ENCODE data around the gene RPL21.
A peak's percentile ranks its signal among the peaks of the same experiment; 100 is the strongest.
"Not testable (repeated sequence)": the region's sequence is repeated elsewhere in the genome, so short reads cannot be mapped to it uniquely, and the experiment has no call there.

Gene RPL21

GRCh38 chr13:27270594-27271520, 19.5 kb downstream of the RPL21 start, which contains the start of gene RASL11A:
RASL11A (plus strand) TSS chr13:27270830; CDS start chr13:27270945, 115 bp downstream.
- H3K9me3 Mint-ChIP-seq: no peaks in the 10 kb centered on the region
- peaks cover 6% of the 10 kb centered on the region for H3K36me3 Mint-ChIP-seq
- peak; percentile 93 for ATAC-seq
- peak within 1 kb of the TSS; percentile 96 for H3K4me3 Mint-ChIP-seq
- no peaks in the 10 kb centered on the region for H3K27me3 Mint-ChIP-seq
- peaks cover 32% of the 10 kb centered on the region for H3K4me1 Mint-ChIP-seq
- peak within 1 kb of the TSS; percentile 79 for H3K27ac Mint-ChIP-seq

GRCh38 chr13:27271570-27272096, 20.3 kb downstream of the RPL21 start:
- peak overlapping the region; percentile 79 for H3K27ac Mint-ChIP-seq
- no peaks in the 10 kb centered on the region for H3K36me3 Mint-ChIP-seq
- no peaks in the 10 kb centered on the region for H3K27me3 Mint-ChIP-seq
- H3K9me3 Mint-ChIP-seq: no peaks in the 10 kb centered on the region
- ATAC-seq: no peak
- H3K4me3 Mint-ChIP-seq: peak overlapping the region; percentile 96
- peaks cover 25% of the 10 kb centered on the region for H3K4me1 Mint-ChIP-seq

- H3K36me3 Mint-ChIP-seq: no peaks in the 10 kb centered on the region
- no peak overlapping the region for H3K27ac Mint-ChIP-seq
- no peaks in the 10 kb centered on the region for H3K27me3 Mint-ChIP-seq
- ATAC-seq: no peak
- H3K4me3 Mint-ChIP-seq: no peak overlapping the region
- no peaks in the 10 kb centered on the region for H3K9me3 Mint-ChIP-seq
- H3K4me1 Mint-ChIP-seq: peaks cover 16% of the 10 kb centered on the region
These were observed 22.5 kb downstream of the RPL21 start for GRCh38 chr13:27273658-27274425.

GRCh38 chr13:27274631-27275030, 23.3 kb downstream of the RPL21 start:
- H3K4me1 Mint-ChIP-seq: peaks cover 16% of the 10 kb centered on the region
- ATAC-seq: no peak
- H3K27me3 Mint-ChIP-seq: no peaks in the 10 kb centered on the region
- no peak overlapping the region for H3K4me3 Mint-ChIP-seq
- H3K9me3 Mint-ChIP-seq: no peaks in the 10 kb centered on the region
- no peak overlapping the region for H3K27ac Mint-ChIP-seq
- H3K36me3 Mint-ChIP-seq: no peaks in the 10 kb centered on the region

- H3K27me3 Mint-ChIP-seq: no peaks in the 10 kb centered on the region
- no peaks in the 10 kb centered on the region for H3K36me3 Mint-ChIP-seq
- no peaks in the 10 kb centered on the region for H3K9me3 Mint-ChIP-seq
- H3K4me3 Mint-ChIP-seq: no peak overlapping the region
- no peak for ATAC-seq
- H3K4me1 Mint-ChIP-seq: peaks cover 6% of the 10 kb centered on the region
- no peak overlapping the region for H3K27ac Mint-ChIP-seq
These were observed 24.8 kb downstream of the RPL21 start for GRCh38 chr13:27276188-27276587.

- no peak overlapping the region for H3K4me3 Mint-ChIP-seq
- H3K4me1 Mint-ChIP-seq: no peaks in the 10 kb centered on the region
- ATAC-seq: no peak
- H3K27ac Mint-ChIP-seq: no peak overlapping the region
- H3K27me3 Mint-ChIP-seq: no peaks in the 10 kb centered on the region
- no peaks in the 10 kb centered on the region for H3K9me3 Mint-ChIP-seq
- H3K36me3 Mint-ChIP-seq: no peaks in the 10 kb centered on the region
These were observed 28.1 kb downstream of the RPL21 start for GRCh38 chr13:27279506-27279905.

- Mint-ChIP-seq H3K9me3 (no peaks in the 10 kb centered on the region), H3K27ac (no peak overlapping the region), H3K27me3 (no peaks in the 10 kb centered on the region), H3K4me3 (no peak overlapping the region), H3K36me3 (no peaks in the 10 kb centered on the region), H3K4me1 (no peaks in the 10 kb centered on the region)
- no peak for ATAC-seq
These were observed 28.8 kb downstream of the RPL21 start for GRCh38 chr13:27280009-27280656.

- H3K9me3 Mint-ChIP-seq: no peaks in the 10 kb centered on the region
- no peak overlapping the region for H3K27ac Mint-ChIP-seq
- H3K4me1 Mint-ChIP-seq: peaks cover 7% of the 10 kb centered on the region
- ATAC-seq: no peak
- no peaks in the 10 kb centered on the region for H3K36me3 Mint-ChIP-seq
- no peak overlapping the region for H3K4me3 Mint-ChIP-seq
- no peaks in the 10 kb centered on the region for H3K27me3 Mint-ChIP-seq
These were observed 29.5 kb downstream of the RPL21 start for GRCh38 chr13:27280841-27281240.

- Mint-ChIP-seq H3K27me3 (no peaks in the 10 kb centered on the region), H3K27ac (no peak overlapping the region), H3K9me3 (no peaks in the 10 kb centered on the region), H3K36me3 (no peaks in the 10 kb centered on the region), H3K4me3 (no peak overlapping the region), H3K4me1 (peaks cover 8% of the 10 kb centered on the region)
- no peak for ATAC-seq
These were observed 30.1 kb downstream of the RPL21 start for GRCh38 chr13:27281420-27281819.

GRCh38 chr13:27283906-27284493, 32.6 kb downstream of the RPL21 start:
- Mint-ChIP-seq H3K4me1 (peaks cover 8% of the 10 kb centered on the region), H3K36me3 (no peaks in the 10 kb centered on the region), H3K27me3 (no peaks in the 10 kb centered on the region), H3K4me3 (no peak overlapping the region), H3K9me3 (no peaks in the 10 kb centered on the region), H3K27ac (no peak overlapping the region)
- ATAC-seq: peak; percentile 51

- H3K9me3 Mint-ChIP-seq: no peaks in the 10 kb centered on the region
- no peaks in the 10 kb centered on the region for H3K27me3 Mint-ChIP-seq
- no peak overlapping the region for H3K4me3 Mint-ChIP-seq
- no peak for ATAC-seq
- no peak overlapping the region for H3K27ac Mint-ChIP-seq
- no peaks in the 10 kb centered on the region for H3K36me3 Mint-ChIP-seq
- H3K4me1 Mint-ChIP-seq: peaks cover 17% of the 10 kb centered on the region
These were observed 37.0 kb downstream of the RPL21 start for GRCh38 chr13:27288392-27288791.

GRCh38 chr13:27289011-27289665, 37.8 kb downstream of the RPL21 start:
- Mint-ChIP-seq H3K36me3 (no peaks in the 10 kb centered on the region), H3K27ac (no peak overlapping the region), H3K27me3 (no peaks in the 10 kb centered on the region), H3K4me1 (peaks cover 23% of the 10 kb centered on the region), H3K9me3 (no peaks in the 10 kb centered on the region), H3K4me3 (no peak overlapping the region)
- no peak for ATAC-seq

GRCh38 chr13:27290715-27291114, 39.4 kb downstream of the RPL21 start:
- no peaks in the 10 kb centered on the region for H3K36me3 Mint-ChIP-seq
- H3K27ac Mint-ChIP-seq: peak overlapping the region; percentile 19
- peaks cover 24% of the 10 kb centered on the region for H3K4me1 Mint-ChIP-seq
- ATAC-seq: no peak
- no peaks in the 10 kb centered on the region for H3K27me3 Mint-ChIP-seq
- no peaks in the 10 kb centered on the region for H3K9me3 Mint-ChIP-seq
- H3K4me3 Mint-ChIP-seq: no peak overlapping the region

GRCh38 chr13:27291967-27292366, 40.6 kb downstream of the RPL21 start:
- Mint-ChIP-seq H3K27ac (peak overlapping the region; percentile 62), H3K4me1 (peaks cover 22% of the 10 kb centered on the region)
- H3K27me3 Mint-ChIP-seq, H3K9me3 Mint-ChIP-seq, ATAC-seq, H3K36me3 Mint-ChIP-seq, H3K4me3 Mint-ChIP-seq: not testable (repeated sequence)

All from stimulated activated memory B cell treated with anti-CD40 and anti-IgM and Interleukin-4, amounts not matched to agents 10 μg/mL and 1 μg/mL and 100 μg/mL, for 72 hours (primary cell).